ENCODE data around the gene ROM1. TPM values are rescaled to one million over a fixed set of nuclear protein-coding genes. Genes with fewer than 3 reads are reported as not detected.
"Not testable (repeated sequence)": the region's sequence is repeated elsewhere in the genome, so short reads cannot be mapped to it uniquely, and the experiment has no call there.

The ROM1 gene
- 2.9 and 3.3 TPM in 2 replicates for total RNA-seq

- peak; percentile 49 to 85 for DNase-seq (ENCODE audit: low read depth in 2 of 2)
These were observed at the start of gene ROM1, which contains the start of gene EML3 for GRCh38 chr11:62612366-62613290. Gene ROM1, plus strand, starts transcription at chr11:62613257. Its CDS starts 25 bp downstream, at chr11:62613282. Gene EML3, minus strand, starts transcription at chr11:62612775. Its CDS starts 318 bp downstream, at chr11:62612457.

- no peak for DNase-seq (ENCODE audit: low read depth in 2 of 2)
These were observed 47.8 kb upstream of the ROM1 start for GRCh38 chr11:62565100-62565802.

- DNase-seq (ENCODE audit: low read depth in 2 of 2): no peak
These were observed 46.8 kb upstream of the ROM1 start for GRCh38 chr11:62566247-62566646.

- DNase-seq (ENCODE audit: low read depth in 2 of 2): no peak
These were observed 45.9 kb upstream of the ROM1 start for GRCh38 chr11:62567018-62567633.

GRCh38 chr11:62569611-62570010 is 43.4 kb upstream of the ROM1 start:
- DNase-seq (ENCODE audit: low read depth in 2 of 2): no peak

- DNase-seq (ENCODE audit: low read depth in 2 of 2): not testable (repeated sequence)
These were observed 42.2 kb upstream of the ROM1 start for GRCh38 chr11:62570903-62571302.

GRCh38 chr11:62571493-62571892 is 41.6 kb upstream of the ROM1 start:
- not testable (repeated sequence) for DNase-seq (ENCODE audit: low read depth in 2 of 2)

GRCh38 chr11:62572431-62572830 is 40.6 kb upstream of the ROM1 start:
- no peak for DNase-seq (ENCODE audit: low read depth in 2 of 2)

GRCh38 chr11:62573006-62573591 is 40.0 kb upstream of the ROM1 start:
- peak in 1 of 2 donors; percentile 33 for DNase-seq (ENCODE audit: low read depth in 2 of 2)

GRCh38 chr11:62573592-62574362 is 39.3 kb upstream of the ROM1 start, which contains the start of gene EEF1G:
Gene EEF1G, minus strand, starts transcription at chr11:62573891. Its CDS starts 49 bp downstream, at chr11:62573842.
- peak; percentile 100 for DNase-seq (ENCODE audit: low read depth in 2 of 2)

GRCh38 chr11:62574363-62575071 is 38.5 kb upstream of the ROM1 start:
- DNase-seq (ENCODE audit: low read depth in 2 of 2): peak in 1 of 2 donors; percentile 60

GRCh38 chr11:62575156-62575555 is 37.9 kb upstream of the ROM1 start:
- DNase-seq (ENCODE audit: low read depth in 2 of 2): no peak

GRCh38 chr11:62575837-62576236 is 37.2 kb upstream of the ROM1 start:
- DNase-seq (ENCODE audit: low read depth in 2 of 2): no peak

- peak in 1 of 2 donors; percentile 92 for DNase-seq (ENCODE audit: low read depth in 2 of 2)
These were observed 35.9 kb upstream of the ROM1 start for GRCh38 chr11:62577046-62577714.

- no peak for DNase-seq (ENCODE audit: low read depth in 2 of 2)
These were observed 34.5 kb upstream of the ROM1 start for GRCh38 chr11:62578541-62578940.

- DNase-seq (ENCODE audit: low read depth in 2 of 2): no peak
These were observed 33.8 kb upstream of the ROM1 start for GRCh38 chr11:62579252-62579651.

- no peak for DNase-seq (ENCODE audit: low read depth in 2 of 2)
These were observed 31.9 kb upstream of the ROM1 start for GRCh38 chr11:62580959-62581715.

- not testable (repeated sequence) for DNase-seq (ENCODE audit: low read depth in 2 of 2)
These were observed 31.3 kb upstream of the ROM1 start for GRCh38 chr11:62581735-62582134.

GRCh38 chr11:62585356-62585755 is 27.7 kb upstream of the ROM1 start:
- DNase-seq (ENCODE audit: low read depth in 2 of 2): not testable (repeated sequence)
